CD4-positive, alpha-beta T cell treated with Interleukin-10 for 1 hour (primary cell): Measurements from ENCODE around the gene SEPTIN5.
"Not testable (repeated sequence)": the region's sequence is repeated elsewhere in the genome, so short reads cannot be mapped to it uniquely, and the experiment has no call there.

Experiments used
- DNase-seq: peaks from one replicate; pipeline ENCODE4 v3.0.0-alpha.2; 2020

SEPTIN5 gene

DNA sequence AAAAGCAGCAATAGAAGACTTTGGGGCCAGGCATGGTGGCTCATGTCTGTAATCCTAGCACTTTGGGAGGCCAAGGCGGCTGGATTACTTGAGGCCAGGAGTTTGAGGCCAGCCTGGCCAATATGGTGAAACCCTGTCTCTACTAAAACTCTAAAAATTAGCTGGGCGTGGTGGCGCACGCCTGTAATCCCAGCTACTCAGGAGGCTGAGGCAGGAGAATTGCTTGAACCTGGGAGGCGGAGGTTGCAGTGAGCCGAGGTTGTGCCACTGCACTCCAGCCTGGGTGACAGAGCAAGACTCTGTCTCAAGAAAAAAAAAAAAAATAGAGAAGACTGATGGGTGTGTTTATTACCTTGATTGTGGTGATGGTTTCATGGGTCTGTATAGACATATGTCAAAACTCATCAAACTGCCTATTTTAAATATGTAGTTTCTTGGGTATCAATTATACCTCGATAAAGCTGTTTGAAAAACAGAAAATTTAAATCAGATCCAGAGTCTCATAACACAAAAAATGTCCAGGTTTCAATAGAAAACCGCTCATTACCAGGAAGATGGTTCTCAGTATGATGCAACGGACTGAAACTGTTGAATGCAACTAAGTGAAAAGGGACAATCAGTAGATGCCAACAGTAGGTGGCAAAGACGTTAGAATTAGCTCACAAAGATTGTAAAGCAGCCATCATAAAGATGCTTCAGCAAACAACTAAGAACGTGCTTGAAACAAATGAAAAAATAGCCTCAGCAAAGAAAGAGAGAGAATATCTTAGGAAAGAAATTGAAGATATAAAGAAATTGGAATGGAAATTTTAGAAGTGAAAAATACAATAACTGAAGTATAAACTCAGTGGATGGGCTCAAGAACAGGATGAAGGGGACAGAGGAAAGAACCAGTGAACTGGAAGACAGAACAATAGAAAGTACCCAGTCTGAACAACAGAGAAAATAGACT, 33.1 kb upstream of the SEPTIN5 start:
- no peak for DNase-seq

GRCh38 chr22:19681863-19682245, 32.4 kb upstream of the SEPTIN5 start:
- DNase-seq: no peak

- DNase-seq: no peak
These were observed 27.4 kb upstream of the SEPTIN5 start for GRCh38 chr22:19686946-19687345.

GRCh38 chr22:19687561-19688300, 26.6 kb upstream of the SEPTIN5 start:
- DNase-seq: no peak

DNA sequence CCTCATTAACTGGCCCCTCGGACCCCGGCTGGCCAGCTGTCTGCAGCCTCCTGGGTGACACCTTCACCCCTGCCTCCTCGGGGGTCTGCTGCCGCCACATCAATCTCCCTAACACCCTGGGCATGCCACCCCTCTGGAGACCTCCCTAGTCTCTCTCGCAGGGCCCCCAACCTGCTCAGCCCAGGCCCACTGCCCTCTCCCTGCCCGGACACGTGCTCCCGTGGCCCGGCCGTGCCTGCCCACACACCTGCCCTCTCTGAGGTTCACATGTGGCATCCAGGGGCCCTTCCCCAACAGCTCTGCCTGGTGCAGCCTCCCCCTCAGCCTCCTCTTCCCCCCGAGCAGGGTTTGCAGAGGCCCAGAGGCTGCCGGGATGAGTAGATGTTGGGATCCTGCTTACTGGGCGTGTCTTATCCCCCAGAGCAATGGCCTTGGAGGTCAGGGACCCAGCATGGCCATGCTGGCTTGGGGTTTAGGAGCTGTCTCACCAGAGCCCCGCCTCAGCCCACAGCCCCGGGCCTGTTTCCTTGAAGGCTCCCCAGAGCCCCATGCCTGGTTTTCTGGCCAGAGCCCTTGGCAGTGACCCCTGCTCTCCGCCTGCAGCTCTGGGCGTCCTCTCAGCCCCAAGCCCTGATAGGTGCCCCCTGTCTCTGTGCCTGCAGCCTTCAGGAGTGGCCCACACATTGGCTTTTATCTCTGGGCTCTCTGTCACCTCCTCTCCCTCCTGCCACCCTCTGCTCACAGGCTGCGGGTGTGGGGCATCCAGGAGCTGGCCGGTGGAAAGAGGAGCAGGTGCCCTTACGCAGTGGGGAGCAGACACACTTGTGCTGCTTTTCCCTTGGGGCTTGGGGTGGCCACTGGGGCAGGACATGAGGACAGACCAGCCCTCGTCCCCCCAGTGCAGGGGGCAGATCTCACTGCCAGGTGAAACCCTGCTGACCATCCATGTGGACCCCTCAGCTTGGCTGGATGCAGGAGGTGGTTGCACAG, 25.7 kb upstream of the SEPTIN5 start:
- DNase-seq: no peak

DNA sequence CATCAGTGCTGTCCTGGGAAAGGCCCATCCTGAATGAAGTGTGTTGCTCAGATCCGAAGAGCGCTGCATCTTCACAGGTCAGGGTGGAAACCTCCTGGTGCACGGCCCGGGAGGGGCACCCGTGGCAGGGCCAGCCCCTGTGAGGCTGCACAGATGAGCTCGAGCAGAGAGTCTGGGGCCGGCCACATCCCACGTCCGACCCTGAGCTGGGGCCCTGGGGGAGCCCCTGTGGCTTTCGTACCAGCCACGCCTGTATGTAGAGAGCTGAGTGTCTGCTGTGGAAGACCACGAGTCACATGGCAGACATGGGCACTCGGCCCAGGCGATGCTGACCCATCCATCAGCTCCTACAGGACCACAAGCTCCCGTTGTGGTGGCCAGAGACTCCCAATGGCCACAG, 24.9 kb upstream of the SEPTIN5 start:
- no peak for DNase-seq

DNA sequence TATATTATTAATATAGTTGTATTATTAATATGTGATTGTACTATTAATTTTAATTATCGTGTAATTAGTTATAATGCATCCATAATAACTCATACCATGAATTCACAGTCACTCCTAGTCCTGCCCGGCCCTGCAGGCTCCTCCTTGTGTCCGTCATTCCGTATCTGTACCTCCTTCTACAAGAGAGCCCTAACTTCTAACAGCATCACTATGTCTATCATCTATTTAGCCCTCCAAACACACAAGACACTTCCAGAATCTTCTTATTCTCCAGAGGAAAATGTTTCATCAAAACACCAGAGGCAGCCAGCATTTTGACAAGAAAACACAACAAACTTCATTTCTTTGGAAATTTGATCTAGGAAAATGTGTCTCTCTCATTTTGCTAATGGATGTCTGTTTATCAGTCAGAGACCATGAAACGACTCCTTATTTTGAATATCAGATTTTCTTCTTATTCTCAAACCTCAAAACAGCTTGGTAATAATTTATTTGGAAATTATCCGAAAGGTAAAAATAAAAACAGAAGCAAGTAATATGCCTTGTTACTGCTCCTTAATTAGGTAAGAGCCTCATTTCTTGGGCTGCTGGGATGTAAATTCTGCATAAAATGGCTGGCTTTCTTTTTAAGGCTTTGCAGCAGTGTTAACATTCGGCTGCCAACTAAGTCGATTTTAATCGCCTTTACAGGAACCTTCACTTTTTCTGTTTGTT, 23.1 kb upstream of the SEPTIN5 start:
- DNase-seq: no peak

- DNase-seq: no peak
These were observed 22.5 kb upstream of the SEPTIN5 start for GRCh38 chr22:19691721-19692341.

DNA sequence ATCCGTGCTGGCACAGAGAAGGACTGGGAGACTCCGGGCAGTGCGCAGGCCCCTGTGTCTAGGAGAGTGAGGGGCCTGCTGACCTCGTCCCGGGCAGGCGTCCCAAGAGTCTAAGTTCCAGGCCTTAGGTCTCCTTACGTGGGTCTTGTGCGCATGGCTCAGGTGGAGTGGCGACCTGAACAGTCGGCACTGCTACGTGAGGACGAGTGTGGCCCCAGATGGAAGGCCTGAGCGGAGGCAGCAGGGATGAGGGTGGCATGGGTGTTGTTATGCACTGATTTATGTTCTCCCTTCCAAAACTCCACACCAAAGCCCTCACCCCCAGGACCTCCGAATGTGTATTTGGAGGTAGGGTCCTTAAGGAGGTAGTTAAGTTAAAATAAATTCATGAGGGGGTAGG, 20.7 kb upstream of the SEPTIN5 start:
- DNase-seq: no peak

DNA sequence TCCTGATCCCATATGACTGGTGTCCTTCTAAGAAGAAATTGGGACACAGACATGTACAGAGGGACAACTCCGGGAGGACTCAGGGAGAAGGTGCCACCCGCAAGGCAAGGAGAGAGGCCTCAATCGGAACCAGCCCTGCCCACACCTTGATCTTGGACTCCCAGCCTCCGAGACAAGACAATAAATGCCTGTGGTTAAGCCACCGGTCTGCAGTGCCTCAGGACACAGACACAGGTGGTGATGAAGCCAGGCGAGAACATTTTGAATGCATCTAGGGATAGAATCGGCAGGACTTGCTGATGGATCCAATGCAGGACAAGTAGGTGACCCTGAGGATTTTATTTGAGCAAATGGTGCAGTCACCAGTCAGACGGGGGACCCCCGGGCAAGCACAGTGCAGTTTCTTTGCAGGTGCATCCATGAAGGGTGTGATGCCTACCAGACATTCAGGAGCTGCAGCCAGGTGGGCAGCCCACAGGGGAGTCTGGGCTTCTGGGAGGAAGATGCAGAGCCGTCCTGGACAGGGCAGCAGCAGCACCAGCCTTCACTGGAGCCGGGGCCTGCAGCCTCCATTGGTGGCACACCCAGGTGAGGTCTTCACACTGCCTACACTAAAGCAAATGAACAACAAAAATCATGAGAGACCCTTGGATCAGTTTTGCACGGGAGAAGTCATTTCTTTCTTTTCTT, 20.2 kb upstream of the SEPTIN5 start:
- no peak for DNase-seq

DNA sequence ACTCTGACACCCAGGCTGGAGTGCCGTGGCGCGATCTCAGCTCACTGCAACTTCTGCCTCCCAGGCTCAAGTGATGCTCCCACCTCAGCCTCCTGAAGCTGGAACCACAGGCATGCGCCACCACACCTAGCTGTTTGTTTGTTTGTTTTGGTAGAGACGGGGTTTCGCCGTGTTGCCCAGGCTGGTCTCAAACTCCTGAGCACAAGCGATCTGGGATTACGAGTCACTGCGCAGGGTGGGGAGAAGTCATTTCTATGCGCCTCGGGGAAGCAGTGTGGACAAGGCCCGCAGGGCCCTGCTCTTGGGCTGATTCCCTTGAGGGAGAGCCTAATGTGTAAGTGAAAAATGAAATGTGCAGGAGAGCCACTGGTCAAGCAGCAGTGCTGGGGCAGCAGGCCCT, 19.6 kb upstream of the SEPTIN5 start:
- DNase-seq: no peak

- DNase-seq: no peak
These were observed 17.6 kb upstream of the SEPTIN5 start for GRCh38 chr22:19696504-19697276.

GRCh38 chr22:19697871-19698270, 16.4 kb upstream of the SEPTIN5 start:
- DNase-seq: not testable (repeated sequence)

GRCh38 chr22:19700790-19701419, 13.4 kb upstream of the SEPTIN5 start:
- DNase-seq: no peak

- DNase-seq: no peak
These were observed 12.7 kb upstream of the SEPTIN5 start for GRCh38 chr22:19701420-19702145.

DNA sequence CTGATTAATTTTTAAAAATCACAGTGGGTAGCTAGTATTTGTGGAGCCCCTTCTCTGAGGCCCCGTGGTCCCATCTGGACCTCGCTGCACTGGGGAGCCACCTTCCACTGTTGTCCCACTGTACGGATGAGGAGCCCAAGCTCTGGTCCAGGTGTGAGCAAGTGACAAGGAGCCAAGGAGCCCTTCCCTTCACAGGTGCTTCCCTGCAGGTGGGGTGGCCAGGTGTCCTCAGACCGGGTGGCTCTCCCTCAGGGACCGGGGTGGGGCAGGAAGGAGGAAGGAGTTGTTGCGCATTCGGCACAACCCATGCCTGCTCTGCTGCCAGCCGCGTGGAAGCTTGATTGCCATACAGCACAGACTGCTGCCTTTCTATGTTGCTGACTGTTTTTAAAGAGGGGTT, 10.4 kb upstream of the SEPTIN5 start:
- no peak for DNase-seq

GRCh38 chr22:19704355-19705015, 9.8 kb upstream of the SEPTIN5 start:
- no peak for DNase-seq

DNA sequence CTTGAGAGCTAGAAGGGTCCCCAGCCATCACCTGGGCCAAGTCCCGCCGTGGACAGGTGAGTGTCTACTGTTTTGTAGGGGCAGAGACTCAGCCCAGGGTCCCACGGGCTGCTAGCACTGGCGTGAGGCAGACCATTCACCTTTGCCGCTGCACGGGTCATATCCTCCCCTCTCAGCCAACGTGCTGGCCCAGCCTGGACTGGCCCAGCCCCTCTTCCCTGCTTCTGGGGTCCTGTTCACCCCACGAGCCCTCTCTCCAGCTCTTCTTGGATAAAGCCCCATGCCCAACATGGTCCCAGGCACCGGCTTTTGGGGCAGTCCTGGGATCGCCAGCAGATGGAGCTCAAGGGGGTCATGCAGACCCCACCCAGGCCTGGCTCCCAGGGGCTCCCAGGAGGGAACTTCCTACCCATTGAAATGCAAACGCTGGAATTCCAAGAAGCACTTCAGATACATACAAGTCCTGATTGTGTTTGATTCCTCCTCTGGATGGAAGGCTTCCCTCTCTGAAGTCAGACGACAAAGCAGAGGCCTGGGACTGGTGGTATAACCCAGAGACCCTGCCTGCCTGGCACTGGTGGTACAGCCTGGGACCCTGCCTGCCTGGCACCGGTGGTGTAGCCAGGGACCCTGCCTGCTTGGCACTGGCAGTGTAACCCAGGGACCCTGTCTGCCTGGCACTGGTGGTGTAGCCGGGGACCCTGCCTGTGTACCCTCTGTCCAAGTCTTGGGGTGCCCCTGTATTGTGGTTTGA, 8.9 kb upstream of the SEPTIN5 start:
- no peak for DNase-seq
